GM21390 (cell line): Measurements from ENCODE around the gene HYCC2.
"Not testable (repeated sequence)": the region's sequence is repeated elsewhere in the genome, so short reads cannot be mapped to it uniquely, and the experiment has no call there.

ENCODE experiments used
- ATAC-seq: cut with Tn5 transposase; IDR thresholded peaks from one replicate; pipeline ENCODE4 v1.9.1; 2021; ENCODE audit not compliant: unreplicated experiment

Gene HYCC2

DNA sequence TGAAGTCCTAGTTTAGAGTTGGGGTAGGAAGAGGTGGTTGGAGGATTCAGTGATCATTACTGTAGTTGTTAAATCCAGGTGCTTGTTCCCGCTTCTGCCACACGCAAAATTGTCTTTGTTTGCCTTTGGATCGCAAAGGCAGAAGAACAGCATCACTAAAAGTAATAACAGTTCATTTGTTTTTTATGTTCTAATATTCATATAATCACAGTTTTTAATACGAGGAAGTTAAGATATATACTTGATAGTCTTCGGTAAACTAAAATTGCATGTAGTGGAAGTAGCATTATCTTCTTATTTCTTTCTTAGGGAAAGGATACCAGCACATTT lies 695 bp upstream of the HYCC2 start:
- ATAC-seq = peak; percentile 3

DNA sequence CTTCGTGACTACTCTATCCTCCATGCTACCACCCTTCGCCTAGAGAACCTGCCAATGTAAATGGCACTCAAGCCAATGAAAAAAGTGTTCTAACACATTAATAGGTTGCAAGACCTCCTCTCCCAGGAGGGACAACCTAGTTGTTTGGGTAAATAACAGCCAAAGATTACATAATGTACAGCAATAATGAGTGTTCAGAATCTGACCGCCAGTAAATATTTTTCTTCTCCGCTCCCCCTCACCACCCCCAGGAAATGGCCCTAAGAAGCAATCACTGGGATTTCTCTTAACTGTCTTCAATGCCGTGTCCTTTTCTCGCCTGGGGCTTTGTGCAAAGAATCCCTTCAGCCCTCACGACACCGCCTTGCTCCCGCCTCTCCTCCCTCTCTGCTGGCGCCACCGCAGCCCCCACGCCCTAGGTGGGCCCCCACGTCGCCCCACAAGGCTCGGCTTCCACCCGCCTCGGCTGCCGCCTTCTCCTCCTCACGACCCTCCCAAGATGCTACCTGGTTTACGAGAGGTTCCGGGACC lies 458 bp downstream of the HYCC2 start:
- peak; percentile 13 for ATAC-seq

DNA sequence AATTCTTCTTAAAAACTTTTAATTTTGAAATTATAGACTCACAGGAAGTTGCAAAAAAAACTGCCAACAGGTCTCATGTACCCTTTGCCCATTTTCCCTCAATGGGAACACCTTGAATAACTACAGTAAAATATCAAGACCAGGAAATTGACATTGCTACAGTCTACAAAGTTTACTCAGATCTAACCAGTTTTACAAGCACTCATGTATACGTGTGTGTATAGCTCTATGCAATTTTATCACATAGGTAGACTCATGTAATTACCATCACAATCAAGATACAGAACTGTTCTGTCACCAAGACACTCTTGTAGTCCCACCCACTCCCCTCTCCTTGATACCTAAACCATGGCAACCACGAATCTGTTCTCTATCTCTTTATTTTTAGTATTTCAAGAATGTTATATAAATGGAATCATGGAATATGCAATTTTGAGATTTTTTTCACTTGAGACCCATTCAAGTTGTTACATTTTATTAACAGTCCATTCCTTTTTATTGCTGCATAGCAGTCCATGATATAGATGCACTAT lies 6.6 kb downstream of the HYCC2 start:
- ATAC-seq = no peak

DNA sequence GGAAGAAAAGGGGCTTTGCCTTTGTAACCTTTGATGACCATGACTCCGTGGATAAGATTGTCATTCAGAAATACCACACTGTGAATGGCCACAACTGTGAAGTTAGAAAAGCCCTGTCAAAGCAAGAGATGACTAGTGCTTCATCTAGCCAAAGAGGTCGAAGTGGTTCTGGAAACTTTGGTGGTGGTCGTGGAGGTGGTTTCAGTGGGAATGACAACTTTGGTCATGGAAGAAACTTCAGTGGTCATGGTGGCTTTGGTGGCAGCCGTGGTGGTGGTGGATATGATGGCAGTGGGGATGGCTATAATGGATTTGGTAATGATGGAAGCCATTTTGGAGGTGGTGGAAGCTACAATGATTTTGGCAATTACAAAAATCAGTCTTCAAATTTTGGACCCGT lies 8.0 kb downstream of the HYCC2 start:
- not testable (repeated sequence) for ATAC-seq

DNA sequence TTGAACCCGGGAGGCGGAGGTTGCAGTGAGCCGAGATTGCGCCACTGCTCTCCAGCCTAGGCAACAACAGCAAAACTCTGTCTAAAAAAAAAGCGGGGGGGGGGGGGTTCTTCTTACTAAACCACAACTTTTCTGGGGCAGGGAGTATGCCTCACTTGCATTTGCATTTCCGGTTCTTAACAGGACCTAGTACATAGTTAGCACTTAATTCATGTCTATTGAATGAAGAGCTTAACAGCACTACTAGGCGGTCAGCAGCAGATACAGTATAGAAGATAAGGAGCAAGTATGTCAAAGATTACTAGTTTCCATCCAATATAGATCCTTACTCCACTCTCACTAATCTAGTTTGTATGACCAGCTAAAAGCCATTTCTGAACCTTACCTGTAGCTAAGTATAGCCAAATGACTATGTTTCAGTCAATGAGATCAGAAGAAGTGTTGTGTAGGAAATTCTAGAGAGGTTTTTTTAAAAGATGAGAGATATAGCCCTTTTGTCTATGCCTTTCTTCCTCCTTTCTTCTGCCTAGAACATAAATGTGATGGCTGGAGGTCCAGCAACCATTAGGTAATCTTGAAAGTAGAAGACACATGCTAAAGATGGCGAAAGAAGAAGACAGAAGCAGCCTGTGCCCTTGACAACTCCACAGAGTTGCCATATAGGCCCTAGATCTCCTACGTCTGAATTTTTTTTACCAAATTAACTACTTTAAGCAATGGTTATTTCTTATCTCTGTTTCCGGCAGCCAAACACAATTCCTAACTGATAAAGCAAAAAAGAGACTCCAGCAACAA lies 11.3 kb downstream of the HYCC2 start:
- no peak for ATAC-seq

DNA sequence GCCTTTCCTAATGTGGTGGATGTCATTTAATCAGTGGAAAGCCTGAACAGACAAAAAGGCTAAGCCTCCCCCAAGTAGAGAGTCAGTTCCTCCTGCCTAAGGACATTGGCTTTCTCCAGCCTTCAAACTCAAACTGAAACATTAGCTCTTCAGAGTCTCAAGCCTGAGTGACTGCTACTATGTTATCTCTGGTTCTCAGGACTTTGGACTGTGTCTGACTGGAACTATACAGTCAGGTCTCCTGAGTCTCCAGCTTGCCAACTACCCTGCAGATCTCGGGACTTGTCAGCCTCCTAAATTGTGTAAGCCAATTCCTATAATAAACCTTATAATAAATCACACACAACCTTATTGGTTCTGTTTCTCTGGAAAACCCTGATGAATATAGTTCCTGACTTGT lies 12.6 kb downstream of the HYCC2 start:
- ATAC-seq = no peak

DNA sequence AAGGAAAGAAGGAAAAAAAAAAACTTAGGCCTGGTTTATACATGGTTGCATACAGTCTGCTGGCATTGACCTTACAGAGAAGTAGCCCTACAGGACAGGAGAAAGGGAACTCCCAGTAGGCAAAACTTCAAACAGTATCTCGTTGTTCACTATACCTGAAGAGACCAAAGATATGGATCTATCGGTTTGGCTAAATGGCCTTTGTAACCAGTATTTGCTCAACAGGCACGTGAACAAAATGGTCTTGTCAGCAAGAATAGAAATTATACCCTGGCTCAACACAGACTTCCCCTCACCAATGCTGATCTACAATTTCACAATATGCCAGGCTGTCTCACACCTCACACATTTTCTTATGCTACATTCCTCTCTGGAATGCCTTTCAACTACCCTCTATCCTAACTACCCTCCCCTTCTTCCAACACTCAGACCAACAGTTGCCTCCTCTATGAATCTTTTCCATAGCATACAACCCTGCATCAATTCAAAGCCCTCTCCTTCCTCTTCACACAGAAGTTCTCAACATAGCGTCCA lies 13.7 kb downstream of the HYCC2 start:
- no peak for ATAC-seq

DNA sequence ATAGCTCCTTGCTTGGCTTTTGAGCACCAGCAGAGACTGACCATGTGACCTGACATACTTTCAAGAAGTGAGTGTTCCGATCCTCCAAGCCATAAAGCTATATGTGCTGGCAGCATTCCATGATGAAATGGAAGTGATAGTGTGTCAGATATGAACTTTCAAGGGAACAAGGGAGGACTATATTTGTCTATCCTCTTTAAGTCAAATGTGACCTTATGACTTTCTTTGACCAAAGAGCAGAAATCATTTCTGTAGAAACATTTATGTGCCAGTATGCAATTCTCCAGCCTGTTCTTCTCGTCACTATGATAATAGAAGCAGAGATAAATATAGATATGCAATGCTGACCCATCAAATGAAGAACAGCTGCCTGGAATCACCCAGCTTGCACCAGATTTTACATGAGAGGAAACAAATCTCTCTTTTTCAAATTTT lies 14.4 kb downstream of the HYCC2 start:
- no peak for ATAC-seq

DNA sequence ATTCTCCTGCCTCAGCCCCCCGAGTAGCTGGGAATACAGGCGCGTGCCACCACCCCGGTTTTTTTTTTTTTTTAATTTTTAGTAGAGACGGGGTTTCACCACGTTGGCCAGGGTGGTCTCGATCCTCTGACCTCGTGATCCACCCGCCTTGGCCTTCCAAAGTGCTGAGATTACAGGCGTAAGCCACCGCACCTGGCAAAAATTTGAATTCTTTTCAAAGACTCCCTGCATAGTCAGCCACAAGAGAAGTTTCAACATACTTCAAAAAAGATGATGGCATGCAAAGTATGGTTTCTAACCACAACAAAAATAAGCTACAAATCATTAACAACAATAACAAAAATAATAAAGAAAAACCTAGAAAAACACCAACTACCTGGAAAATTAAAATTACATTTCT lies 22.0 kb downstream of the HYCC2 start:
- ATAC-seq = no peak

DNA sequence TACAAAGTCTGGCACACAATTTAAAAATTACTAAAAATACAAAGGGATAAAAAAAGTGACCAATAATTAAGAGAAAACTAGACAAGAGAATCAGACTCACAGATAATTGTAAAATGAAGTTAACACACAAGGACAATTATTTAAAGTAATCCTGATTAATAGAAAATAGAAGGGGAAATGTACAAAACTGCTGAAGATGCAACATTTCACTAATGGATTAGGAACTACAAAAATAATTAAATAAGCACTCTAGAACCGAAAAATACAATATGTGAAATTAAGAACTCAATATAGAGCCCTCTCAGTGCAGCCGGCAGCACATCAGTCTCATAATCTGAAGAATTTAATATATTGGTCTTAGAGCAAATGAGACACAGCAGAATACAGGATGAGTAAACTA lies 24.6 kb downstream of the HYCC2 start:
- no peak for ATAC-seq

DNA sequence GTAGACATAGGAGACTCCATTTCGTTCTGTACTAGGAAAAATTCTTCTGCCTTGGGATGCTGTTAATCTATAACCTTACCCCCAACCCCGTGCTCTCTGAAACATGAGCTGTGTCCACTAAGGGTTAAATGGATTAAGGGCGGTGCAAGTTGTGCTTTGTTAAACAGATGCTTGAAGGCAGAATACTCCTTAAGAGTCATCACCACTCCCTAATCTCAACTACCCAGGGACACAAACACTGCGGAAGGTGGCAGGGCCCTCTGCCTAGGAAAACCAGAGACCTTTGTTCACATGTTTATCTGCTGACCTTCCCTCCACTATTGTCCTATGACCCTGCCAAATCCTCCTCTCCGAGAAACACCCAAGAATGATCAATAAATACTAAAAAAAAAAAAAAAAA lies 28.4 kb downstream of the HYCC2 start:
- ATAC-seq = not testable (repeated sequence)

DNA sequence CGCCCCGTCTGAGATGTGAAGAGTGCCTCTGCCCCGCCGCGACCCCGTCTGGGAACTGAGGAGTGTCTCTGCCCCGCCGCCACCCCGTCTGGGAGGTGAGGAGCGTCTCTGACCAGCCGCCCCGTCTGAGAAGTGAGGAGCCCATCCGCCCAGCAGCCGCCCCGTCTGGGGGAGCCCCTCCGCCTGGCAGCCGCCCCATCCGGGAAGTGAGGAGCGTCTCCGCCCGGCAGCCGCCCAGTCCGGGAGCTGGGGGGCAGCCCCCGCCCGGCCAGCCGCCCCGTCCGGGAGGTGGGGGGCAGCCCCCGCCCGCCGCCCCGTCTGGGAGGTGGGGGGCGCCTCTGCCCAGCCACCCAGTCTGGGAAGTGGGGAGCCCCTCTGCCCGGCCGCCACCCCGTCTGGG lies 29.0 kb downstream of the HYCC2 start:
- ATAC-seq = not testable (repeated sequence)

DNA sequence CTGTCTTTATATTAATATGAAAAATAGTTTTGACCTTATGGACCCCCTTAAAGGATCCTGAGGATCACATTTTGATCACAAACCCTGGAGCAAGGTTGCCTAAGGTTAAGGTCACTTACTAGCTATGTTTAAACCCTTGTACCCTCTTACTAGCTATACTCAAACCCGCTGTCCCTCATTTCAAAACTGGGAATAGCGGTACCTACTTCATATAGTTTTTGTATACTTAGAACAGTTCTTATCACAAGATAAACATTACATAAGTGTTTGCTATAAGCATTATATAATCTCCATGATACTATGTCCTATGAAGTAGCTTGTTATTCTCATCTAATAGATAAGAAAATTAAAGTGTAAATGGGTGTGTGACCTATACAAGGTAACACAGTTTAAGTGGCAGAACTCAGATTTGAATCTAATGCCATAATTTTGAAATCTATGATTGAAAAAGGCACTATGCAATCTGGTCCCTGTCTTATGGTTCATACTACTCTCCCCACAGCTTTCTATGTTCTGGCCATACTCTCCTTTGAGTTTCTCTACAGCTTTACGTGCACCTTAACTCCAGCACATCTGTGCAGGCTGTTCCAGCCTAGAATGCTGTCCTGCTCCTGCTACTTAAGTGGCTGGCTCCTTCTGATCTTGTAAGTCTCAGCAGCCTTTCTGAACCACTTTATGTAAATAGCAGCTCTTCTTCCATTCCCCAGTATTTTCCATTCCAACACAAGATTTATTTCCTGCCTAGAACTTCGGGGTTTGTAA lies 30.4 kb downstream of the HYCC2 start:
- ATAC-seq = no peak

DNA sequence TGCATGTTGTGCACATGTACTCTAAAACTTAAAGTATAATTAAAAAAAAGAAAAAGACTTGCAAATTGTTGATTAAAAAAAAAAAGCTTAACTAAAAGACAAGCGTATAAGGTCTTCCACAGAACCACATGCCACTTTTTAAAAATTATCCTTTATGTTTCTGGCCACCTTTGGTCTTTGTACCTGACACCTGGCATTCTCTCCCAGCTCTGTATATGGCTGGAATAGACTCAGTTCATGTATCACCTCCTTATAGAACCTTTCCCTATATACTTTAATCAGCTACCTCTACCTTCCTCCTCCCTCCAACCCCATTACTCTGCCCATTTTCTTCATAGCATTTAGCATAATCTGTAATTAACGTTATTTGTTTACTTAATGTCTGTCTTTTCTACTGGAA lies 32.6 kb downstream of the HYCC2 start:
- ATAC-seq = no peak

DNA sequence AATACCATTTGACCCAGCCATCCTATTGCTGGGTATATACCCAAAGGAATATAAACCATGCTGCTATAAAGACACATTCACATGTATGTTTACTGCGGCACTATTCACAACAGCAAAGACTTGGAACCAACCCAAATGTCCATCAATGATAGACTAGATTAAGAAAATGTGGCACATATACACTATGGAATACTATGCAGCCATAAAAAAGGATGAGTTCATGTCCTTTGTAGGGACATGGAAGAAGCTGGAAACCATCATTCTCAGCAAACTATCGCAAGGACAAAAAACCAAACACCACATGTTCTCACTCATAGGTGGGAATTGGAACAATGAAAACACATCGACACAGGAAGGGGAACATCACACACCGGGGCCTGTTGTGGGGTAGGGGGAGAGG lies 33.1 kb downstream of the HYCC2 start:
- ATAC-seq = not testable (repeated sequence)

DNA sequence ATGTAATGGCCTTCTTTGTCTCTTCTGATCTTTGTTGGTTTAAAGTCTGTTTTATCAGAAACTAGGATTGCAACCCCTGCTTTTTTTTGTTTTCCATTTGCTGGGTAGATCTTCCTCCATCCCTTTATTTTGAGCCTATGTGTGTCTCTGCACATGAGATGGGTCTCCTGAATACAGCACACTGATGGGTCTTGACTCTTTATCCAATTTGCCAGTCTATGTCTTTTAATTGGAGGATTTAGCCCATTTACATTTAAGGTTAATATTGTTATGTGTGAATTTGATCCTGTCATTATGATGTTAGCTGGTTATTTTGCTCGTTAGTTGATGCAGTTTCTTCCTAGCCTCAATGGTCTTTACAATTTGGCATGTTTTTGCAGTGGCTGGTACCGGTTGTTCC lies 37.1 kb downstream of the HYCC2 start:
- not testable (repeated sequence) for ATAC-seq

DNA sequence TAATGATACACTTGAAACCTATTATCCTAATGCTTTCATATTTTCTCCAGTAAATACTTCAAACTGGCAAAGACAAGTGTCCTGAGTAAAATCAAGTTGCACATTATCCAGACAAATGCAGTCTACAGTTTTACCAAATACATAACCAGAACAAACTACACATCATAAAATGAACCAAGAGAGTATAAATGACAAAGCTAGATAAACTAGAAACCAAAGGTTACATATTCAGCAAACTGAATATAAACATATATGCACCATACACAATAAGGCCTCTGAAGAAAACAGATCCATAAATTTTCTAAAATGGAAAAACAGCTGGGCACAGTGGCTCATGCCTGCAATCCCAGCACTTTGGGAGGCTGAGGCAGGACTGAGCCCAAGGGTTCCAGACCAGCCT lies 47.0 kb downstream of the HYCC2 start:
- no peak for ATAC-seq

DNA sequence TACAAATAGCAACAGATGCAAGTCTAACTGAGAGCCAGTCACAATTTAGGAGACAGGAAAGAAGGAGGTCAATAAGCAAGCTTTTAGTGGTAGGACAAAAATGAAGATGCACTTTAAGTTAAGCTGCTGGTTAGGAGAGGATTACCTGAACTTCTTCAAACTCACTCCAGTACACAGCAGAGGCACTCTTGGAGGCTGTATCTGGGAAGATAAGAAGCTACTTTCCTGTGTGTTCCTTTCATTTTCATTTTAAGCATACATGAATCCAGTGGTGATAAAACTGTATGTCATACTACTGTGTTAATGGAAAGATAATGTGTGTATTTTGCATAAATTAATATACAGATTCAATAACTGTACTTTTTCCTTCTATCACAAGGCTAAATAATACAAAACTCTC lies 49.6 kb downstream of the HYCC2 start:
- ATAC-seq = peak; percentile 76
